Measurements from ENCODE around the gene UGGT2.
"Not testable (repeated sequence)": the region's sequence is repeated elsewhere in the genome, so short reads cannot be mapped to it uniquely, and the experiment has no call there.

UGGT2 gene

GRCh38 chr13:96050955-96051354 is 2.2 kb downstream of the UGGT2 start:
- DNase-seq (ENCODE audit: extremely low read depth in 1 of 2, low read depth in 1 of 2), result not testable (repeated sequence)

DNA sequence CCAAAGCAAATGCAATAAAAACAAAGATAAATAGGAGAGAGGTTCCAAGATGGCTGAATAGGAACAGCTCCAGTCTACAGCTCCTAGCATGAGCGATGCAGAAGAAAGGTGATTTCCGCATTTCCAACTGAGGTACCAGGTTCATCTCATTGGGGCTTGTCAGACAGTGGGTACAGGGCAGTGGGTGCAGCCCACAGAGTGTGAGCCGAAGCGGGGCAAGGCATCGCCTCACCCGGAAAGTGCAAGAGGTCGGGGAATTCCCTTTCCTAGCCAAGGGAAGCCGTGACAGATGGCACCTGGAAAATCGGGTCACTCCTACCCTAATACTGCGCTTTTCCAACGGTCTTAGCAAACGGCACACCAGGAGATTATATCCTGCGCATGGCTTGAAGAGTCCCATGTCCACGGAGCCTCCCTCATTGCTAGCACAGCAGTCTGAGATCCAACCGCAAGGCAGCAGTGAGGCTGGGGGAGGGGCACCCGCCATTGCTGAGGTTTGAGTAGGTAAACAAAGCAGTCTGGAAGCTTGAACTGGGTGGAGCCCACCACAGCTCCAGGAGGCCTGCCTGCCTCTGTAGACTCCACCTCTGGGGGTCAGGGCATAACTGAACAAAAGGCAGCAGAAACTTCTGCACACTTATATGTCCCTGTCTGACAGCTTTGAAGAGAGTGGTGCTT is 6.6 kb downstream of the UGGT2 start:
- not testable (repeated sequence) for DNase-seq (ENCODE audit: extremely low read depth in 1 of 2, low read depth in 1 of 2)

- no peak for DNase-seq (ENCODE audit: extremely low read depth in 1 of 2, low read depth in 1 of 2)
Measured at GRCh38 chr13:96044238-96044637, 9.0 kb downstream of the UGGT2 start.

- no peak for DNase-seq (ENCODE audit: extremely low read depth in 1 of 2, low read depth in 1 of 2)
Measured at GRCh38 chr13:96041326-96042110, 11.7 kb downstream of the UGGT2 start.

DNA sequence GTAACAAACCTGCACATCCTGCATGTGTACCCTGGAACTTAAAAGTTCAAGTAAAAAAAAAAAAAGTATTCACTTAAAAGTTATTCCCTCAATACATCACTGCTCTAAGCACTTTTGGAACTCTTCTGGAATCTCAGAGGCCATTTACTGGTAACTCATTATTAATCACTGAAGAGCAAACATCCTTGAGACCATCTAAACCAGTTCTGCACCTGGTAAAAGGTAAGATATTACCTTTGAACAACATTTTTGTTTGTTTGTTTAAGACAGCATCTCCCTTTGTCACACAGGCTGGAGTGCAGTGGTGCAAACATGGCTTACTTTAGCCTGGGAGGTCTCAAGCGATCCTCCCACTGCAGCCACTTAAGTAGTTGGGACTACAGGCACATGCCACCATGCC is 16.7 kb downstream of the UGGT2 start:
- no peak for DNase-seq (ENCODE audit: extremely low read depth in 1 of 2, low read depth in 1 of 2)

- DNase-seq (ENCODE audit: extremely low read depth in 1 of 2, low read depth in 1 of 2), result no peak
Measured at GRCh38 chr13:96034662-96035061, 18.5 kb downstream of the UGGT2 start.

GRCh38 chr13:96033220-96034015 is 19.8 kb downstream of the UGGT2 start:
- DNase-seq (ENCODE audit: extremely low read depth in 1 of 2, low read depth in 1 of 2), result no peak

DNA sequence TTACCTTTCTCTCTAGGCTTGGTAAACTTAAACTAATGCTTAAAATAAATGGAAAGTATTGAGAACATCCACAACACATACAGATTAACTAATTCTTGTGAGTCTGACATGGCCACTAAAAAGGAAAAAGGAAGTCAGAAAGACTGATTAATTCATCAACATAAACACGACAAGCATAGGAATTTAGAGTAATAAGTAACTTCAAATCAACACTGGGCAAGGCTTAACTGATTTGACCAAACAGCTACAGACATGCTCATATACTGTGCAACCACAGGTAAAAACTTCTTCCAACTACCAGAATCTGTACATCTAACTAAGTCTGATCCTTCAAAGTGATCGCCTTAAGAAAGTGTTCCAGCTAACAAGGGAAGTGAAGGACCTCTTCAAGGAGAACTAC is 20.5 kb downstream of the UGGT2 start:
- DNase-seq (ENCODE audit: extremely low read depth in 1 of 2, low read depth in 1 of 2), result no peak

DNA sequence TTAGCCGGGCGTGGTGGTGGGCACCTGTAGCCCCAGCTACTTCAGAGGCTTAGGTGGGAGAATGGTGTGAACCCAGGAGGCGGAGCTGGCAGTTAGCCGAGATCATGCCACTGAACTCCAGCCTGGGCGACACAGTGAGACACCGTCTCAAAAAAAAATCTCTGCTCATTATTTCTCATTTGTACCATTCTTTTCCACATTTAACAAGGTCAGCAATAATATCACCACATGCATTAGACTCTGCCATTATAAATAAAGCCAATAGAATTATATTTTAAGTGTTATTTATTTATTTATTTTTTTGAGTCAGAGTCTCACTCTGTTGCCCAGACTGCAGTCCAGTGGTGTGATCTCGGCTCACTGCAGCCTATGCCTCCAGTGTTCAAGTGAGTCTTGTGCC is 24.2 kb downstream of the UGGT2 start:
- no peak for DNase-seq (ENCODE audit: extremely low read depth in 1 of 2, low read depth in 1 of 2)

DNA sequence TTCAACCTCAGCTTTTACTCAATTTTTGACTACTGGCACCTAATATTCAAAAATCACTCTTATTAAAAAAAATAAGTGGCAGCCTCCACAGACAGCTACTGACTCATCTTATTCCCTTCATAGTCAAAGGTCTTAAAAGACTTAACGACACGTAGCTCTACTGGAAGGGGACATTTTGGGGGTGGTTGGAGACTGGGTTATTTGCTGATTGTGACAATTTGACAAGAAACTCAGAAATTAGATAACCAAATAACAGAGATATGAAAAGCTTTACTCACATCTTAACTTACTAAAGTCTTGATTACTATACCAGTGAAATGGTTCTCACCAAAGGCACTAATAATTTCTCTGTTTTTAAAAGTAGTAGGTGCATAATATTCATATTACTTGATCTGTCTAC is 25.7 kb downstream of the UGGT2 start:
- DNase-seq (ENCODE audit: extremely low read depth in 1 of 2, low read depth in 1 of 2), result no peak

DNA sequence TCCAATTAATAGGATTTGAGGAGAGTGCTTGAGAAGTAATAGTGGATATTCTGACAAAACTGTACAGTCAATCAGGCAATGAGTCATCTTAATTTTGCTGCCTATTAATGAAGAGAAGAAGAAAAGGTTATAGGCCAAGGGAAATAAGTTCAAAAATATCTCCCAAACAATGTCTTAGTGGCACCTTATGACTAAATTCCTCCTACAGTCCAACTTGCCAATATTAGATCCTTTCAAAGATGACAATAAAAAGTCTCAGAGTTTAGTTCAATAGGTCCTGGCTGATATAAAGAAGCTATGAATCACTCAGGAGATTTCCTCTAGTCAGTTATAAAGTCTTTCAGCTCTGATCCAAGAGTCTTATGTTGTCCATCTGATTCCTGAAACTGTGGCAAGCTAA is 27.9 kb downstream of the UGGT2 start:
- no peak for DNase-seq (ENCODE audit: extremely low read depth in 1 of 2, low read depth in 1 of 2)

GRCh38 chr13:96020931-96021330 is 32.3 kb downstream of the UGGT2 start:
- no peak for DNase-seq (ENCODE audit: extremely low read depth in 1 of 2, low read depth in 1 of 2)

- DNase-seq (ENCODE audit: extremely low read depth in 1 of 2, low read depth in 1 of 2), result no peak
Measured at GRCh38 chr13:96020155-96020575, 33.0 kb downstream of the UGGT2 start.

- no peak for DNase-seq (ENCODE audit: extremely low read depth in 1 of 2, low read depth in 1 of 2)
Measured at GRCh38 chr13:96018135-96018534, 35.1 kb downstream of the UGGT2 start.

GRCh38 chr13:96011291-96011872 is 41.8 kb downstream of the UGGT2 start:
- DNase-seq (ENCODE audit: extremely low read depth in 1 of 2, low read depth in 1 of 2), result no peak

DNA sequence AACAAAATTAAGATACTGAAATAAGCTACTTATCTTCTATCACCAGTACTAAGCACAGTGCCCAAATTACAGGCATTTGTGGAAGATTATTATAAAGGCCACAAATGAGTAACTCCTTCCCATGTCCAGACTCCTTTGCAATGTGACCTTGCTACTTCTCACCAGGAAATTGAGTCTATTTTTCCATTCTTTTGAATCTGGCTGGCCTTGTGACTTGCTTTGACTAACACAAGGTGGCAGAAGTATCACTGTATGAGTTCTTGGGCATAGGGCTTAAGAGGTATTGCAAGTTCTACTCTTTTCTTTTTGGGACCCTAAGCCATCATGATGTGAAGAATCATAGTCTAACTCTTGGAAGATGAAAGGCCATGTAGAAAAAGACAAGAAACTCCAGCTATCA is 49.9 kb downstream of the UGGT2 start:
- DNase-seq (ENCODE audit: extremely low read depth in 1 of 2, low read depth in 1 of 2), result no peak

DNA sequence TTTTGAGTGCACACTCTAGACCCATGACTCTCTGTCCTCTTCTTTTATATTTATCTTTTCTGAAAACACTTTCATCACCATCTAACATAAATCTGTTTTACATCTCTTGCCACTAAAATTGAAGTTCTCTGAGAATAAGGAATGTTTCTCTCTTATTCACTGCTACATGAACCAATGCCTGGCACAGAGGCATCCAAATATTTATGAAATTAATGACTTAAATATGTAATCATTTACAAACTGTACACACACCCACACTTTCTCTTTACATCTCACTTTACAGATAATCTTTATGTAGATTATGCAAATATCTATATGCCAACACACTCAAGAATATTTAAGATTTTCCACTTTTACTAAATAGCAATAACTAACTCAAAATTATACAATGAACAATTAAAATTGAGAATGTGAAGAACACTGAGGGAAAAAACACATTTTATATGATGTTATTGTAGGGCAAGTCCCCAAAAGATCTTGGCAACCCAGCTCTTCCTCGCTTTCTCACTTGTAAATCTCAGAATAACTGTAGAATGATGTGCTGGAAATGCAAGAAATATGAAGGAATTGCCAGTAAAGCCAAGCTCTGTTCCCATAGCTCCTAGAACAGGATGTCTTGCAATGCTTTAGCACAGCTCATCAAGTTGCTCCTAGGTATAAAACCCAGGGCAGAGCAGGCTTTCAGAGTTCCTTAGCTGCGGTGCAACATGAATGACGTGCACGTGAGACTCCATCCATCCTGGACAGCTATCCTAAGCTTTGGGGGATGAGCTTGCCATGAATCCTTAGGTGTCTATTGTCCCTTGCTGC is 50.7 kb downstream of the UGGT2 start:
- no peak for DNase-seq (ENCODE audit: extremely low read depth in 1 of 2, low read depth in 1 of 2)

- DNase-seq (ENCODE audit: extremely low read depth in 1 of 2, low read depth in 1 of 2), result no peak
Measured at GRCh38 chr13:96000069-96000468, 53.1 kb downstream of the UGGT2 start.

- DNase-seq (ENCODE audit: extremely low read depth in 1 of 2, low read depth in 1 of 2), result no peak
Measured at GRCh38 chr13:95987841-95988240, 65.4 kb downstream of the UGGT2 start.

DNA sequence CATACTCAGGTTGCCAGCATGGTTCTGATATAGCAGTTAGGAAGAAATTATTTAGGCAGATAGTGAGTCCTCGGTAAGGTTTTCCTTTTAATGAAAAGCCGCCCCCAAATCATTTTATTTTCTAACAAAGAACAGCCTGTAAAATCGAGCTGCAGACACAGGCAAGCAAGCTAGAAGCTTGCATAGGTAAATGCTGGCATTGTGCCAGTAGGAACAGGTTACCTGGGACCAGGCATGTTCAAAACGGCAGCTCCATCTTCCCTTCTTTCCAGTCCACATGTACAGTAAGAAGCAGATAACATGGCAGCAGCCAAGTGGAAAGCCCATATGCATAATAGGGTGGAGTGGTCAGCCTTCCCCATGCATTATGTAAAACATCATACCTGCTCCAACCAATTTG is 71.1 kb downstream of the UGGT2 start:
- DNase-seq (ENCODE audit: extremely low read depth in 1 of 2, low read depth in 1 of 2), result no peak
